Measurements from ENCODE around the gene PIN1. TPM values are rescaled to one million over a fixed set of nuclear protein-coding genes. Genes with fewer than 3 reads are reported as not detected.

The PIN1 gene
- total RNA-seq, 1 donor from 2014 or later, result 109 TPM

GRCh38 chr19:9857920-9858746 lies 23.0 kb downstream of the PIN1 start:
- Mint-ChIP-seq H3K4me1 (ENCODE audit: low read depth, unreplicated experiment) (peaks cover 11% of the 10 kb centered on the region), H3K4me3 (ENCODE audit: unreplicated experiment) (no peak overlapping the region), H3K9me3 (ENCODE audit: unreplicated experiment) (peaks cover 6% of the 10 kb centered on the region), H3K36me3 (ENCODE audit: low read depth, unreplicated experiment) (peaks cover 35% of the 10 kb centered on the region), H3K27me3 (ENCODE audit: low read depth, unreplicated experiment) (peaks cover 2% of the 10 kb centered on the region), H3K27ac (ENCODE audit: unreplicated experiment) (peak overlapping the region; percentile 4)
- H3K4me3 ChIP-seq (ENCODE audit: insufficient read depth, low read depth, low read length), result no peak overlapping the region
- H3K27ac ChIP-seq (ENCODE audit: low read depth, low read length), result no peak overlapping the region
- peaks cover 3% of the 10 kb centered on the region for H3K4me1 ChIP-seq (ENCODE audit: insufficient read depth, low read length)
- H3K27me3 ChIP-seq (ENCODE audit: insufficient read depth, low read length), result no peaks in the 10 kb centered on the region
- H3K79me2 ChIP-seq (ENCODE audit: insufficient read depth, low read length), result no peaks in the 10 kb centered on the region
- no peaks in the 10 kb centered on the region for H3K9me3 ChIP-seq (ENCODE audit: insufficient read depth, low read depth, low read length)
- DNase-seq (ENCODE audit: low read depth), result no peak
- H3K4me2 ChIP-seq (ENCODE audit: low read length), result no peak overlapping the region
- no peak overlapping the region for H2AFZ ChIP-seq (ENCODE audit: low read depth, low read length)
- H3K9ac ChIP-seq (ENCODE audit: low read length), result no peak overlapping the region
- H4K20me1 ChIP-seq (ENCODE audit: insufficient read depth, low read length), result no peaks in the 10 kb centered on the region
- no peaks in the 10 kb centered on the region for H3K36me3 ChIP-seq (ENCODE audit: insufficient read depth, low read length)
- TF ChIP-seq EZH2 (IDR thresholded peaks at IDR 0.05; ENCODE audit: insufficient read depth, low read length), result no peak
- no peak for TF ChIP-seq CTCF (IDR thresholded peaks at IDR 0.05; ENCODE audit: insufficient read depth, low read depth, low read length)
- no peak for FAIRE-seq

- peaks cover 34% of the 10 kb centered on the region for H3K36me3 Mint-ChIP-seq (ENCODE audit: low read depth, unreplicated experiment)
- Histone ChIP-seq H3K4me2 (ENCODE audit: low read length) (no peak overlapping the region), H3K4me1 (ENCODE audit: insufficient read depth, low read length) (no peaks in the 10 kb centered on the region), H4K20me1 (ENCODE audit: insufficient read depth, low read length) (no peaks in the 10 kb centered on the region), H3K9me3 (ENCODE audit: insufficient read depth, low read depth, low read length) (no peaks in the 10 kb centered on the region), H2AFZ (ENCODE audit: low read depth, low read length) (no peak overlapping the region), H3K36me3 (ENCODE audit: insufficient read depth, low read length) (no peaks in the 10 kb centered on the region), H3K79me2 (ENCODE audit: insufficient read depth, low read length) (no peaks in the 10 kb centered on the region), H3K27ac (ENCODE audit: low read depth, low read length) (no peak overlapping the region), H3K9ac (ENCODE audit: low read length) (no peak overlapping the region), H3K27me3 (ENCODE audit: insufficient read depth, low read length) (no peaks in the 10 kb centered on the region), H3K4me3 (ENCODE audit: insufficient read depth, low read depth, low read length) (no peak overlapping the region)
- FAIRE-seq (no peak), DNase-seq (ENCODE audit: low read depth) (no peak)
- H3K27ac Mint-ChIP-seq (ENCODE audit: unreplicated experiment), result no peak overlapping the region
- peaks cover 2% of the 10 kb centered on the region for H3K27me3 Mint-ChIP-seq (ENCODE audit: low read depth, unreplicated experiment)
- no peak for TF ChIP-seq CTCF (IDR thresholded peaks at IDR 0.05; ENCODE audit: insufficient read depth, low read depth, low read length)
- TF ChIP-seq EZH2 (IDR thresholded peaks at IDR 0.05; ENCODE audit: insufficient read depth, low read length), result no peak
- no peak overlapping the region for H3K4me3 Mint-ChIP-seq (ENCODE audit: unreplicated experiment)
- H3K9me3 Mint-ChIP-seq (ENCODE audit: unreplicated experiment), result peaks cover 5% of the 10 kb centered on the region
- H3K4me1 Mint-ChIP-seq (ENCODE audit: low read depth, unreplicated experiment), result peaks cover 5% of the 10 kb centered on the region
These were observed 23.6 kb downstream of the PIN1 start for GRCh38 chr19:9858766-9859165.

GRCh38 chr19:9860407-9860806 lies 25.3 kb downstream of the PIN1 start:
- no peak overlapping the region for H3K9ac ChIP-seq (ENCODE audit: low read length)
- no peak overlapping the region for H3K27ac ChIP-seq (ENCODE audit: low read depth, low read length)
- peaks cover 3% of the 10 kb centered on the region for H3K9me3 Mint-ChIP-seq (ENCODE audit: unreplicated experiment)
- H3K36me3 Mint-ChIP-seq (ENCODE audit: low read depth, unreplicated experiment), result peaks cover 29% of the 10 kb centered on the region
- no peak overlapping the region for H2AFZ ChIP-seq (ENCODE audit: low read depth, low read length)
- FAIRE-seq (no peak), DNase-seq (ENCODE audit: low read depth) (no peak)
- H3K4me1 ChIP-seq (ENCODE audit: insufficient read depth, low read length), result no peaks in the 10 kb centered on the region
- H3K79me2 ChIP-seq (ENCODE audit: insufficient read depth, low read length), result no peaks in the 10 kb centered on the region
- no peaks in the 10 kb centered on the region for H3K36me3 ChIP-seq (ENCODE audit: insufficient read depth, low read length)
- H3K27me3 Mint-ChIP-seq (ENCODE audit: low read depth, unreplicated experiment), result peaks cover 2% of the 10 kb centered on the region
- H3K9me3 ChIP-seq (ENCODE audit: insufficient read depth, low read depth, low read length), result no peaks in the 10 kb centered on the region
- TF ChIP-seq CTCF (IDR thresholded peaks at IDR 0.05; ENCODE audit: insufficient read depth, low read depth, low read length), result no peak
- TF ChIP-seq EZH2 (IDR thresholded peaks at IDR 0.05; ENCODE audit: insufficient read depth, low read length), result no peak
- no peak overlapping the region for H3K27ac Mint-ChIP-seq (ENCODE audit: unreplicated experiment)
- H3K27me3 ChIP-seq (ENCODE audit: insufficient read depth, low read length), result no peaks in the 10 kb centered on the region
- H3K4me2 ChIP-seq (ENCODE audit: low read length), result no peak overlapping the region
- H3K4me1 Mint-ChIP-seq (ENCODE audit: low read depth, unreplicated experiment), result peaks cover 4% of the 10 kb centered on the region
- no peak overlapping the region for H3K4me3 Mint-ChIP-seq (ENCODE audit: unreplicated experiment)
- no peak overlapping the region for H3K4me3 ChIP-seq (ENCODE audit: insufficient read depth, low read depth, low read length)
- no peaks in the 10 kb centered on the region for H4K20me1 ChIP-seq (ENCODE audit: insufficient read depth, low read length)
